Measurements from ENCODE around the gene CALN1. TPM values are rescaled to one million over a fixed set of nuclear protein-coding genes. Genes with fewer than 3 reads are reported as not detected.

CALN1 gene
- total and polyA plus RNA-seq, 9 of the 15 experiments (the other 6 are each of a cell fraction or from before 2014, with no cell fraction given): 1.4 to 7.5 (median 3.3) TPM

DNA sequence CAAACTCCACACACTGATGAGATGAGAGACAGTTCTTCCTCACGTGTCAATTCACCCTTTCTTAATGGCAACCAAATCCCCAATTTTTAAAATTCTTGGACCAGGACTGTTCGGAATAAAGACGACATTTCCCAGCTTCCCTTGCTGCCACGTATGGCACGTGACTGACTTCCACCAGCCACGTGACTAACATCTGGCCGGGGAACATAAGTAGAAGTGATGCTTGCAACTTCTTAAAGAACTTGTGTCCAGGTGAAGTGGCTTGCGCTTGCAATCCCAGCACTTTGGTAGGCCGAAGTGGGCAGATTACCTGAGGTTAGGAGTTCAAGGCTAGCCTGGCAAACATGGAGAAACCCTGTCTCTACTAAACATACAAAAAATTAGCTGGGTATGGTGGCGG lies 405.1 kb downstream of the CALN1 start (continued):
- TF ChIP-seq ZNF232 (CRISPR knock-in tag; IDR thresholded peaks at IDR 0.05) (no peak), POU5F1 (IDR thresholded peaks at IDR 0.05; ENCODE audit: borderline replicate concordance, low read depth, low read length, partially characterized antibody) (no peak), POLR2AphosphoS2 (IDR thresholded peaks at IDR 0.05; ENCODE audit: low read length) (no peak), CHD4 (IDR thresholded peaks at IDR 0.05; ENCODE audit: insufficient read depth, insufficient replicate concordance, low read depth, low read length, poor library complexity, severe bottlenecking) (no peak), RBM14 (IDR thresholded peaks at IDR 0.05; ENCODE audit: borderline replicate concordance, insufficient read depth, low read depth, low read length) (no peak), RAD51 (IDR thresholded peaks at IDR 0.05; ENCODE audit: borderline replicate concordance, low read depth) (peak; percentile 88), MAZ (CRISPR knock-in tag; conservative IDR thresholded peaks at IDR 0.05 in 1 of 2, IDR thresholded peaks at IDR 0.05 in 1 of 2) (no peak), CBX5 (IDR thresholded peaks at IDR 0.05; ENCODE audit: borderline replicate concordance, low read depth) (no peak), CBFA2T2 (conservative IDR thresholded peaks at IDR 0.05) (peak; percentile 52), SNRNP70 (optimal IDR thresholded peaks at IDR 0.05; ENCODE audit: low read depth, low read length) (no peak), SAP30 (IDR thresholded peaks at IDR 0.05; ENCODE audit: borderline replicate concordance, insufficient read depth, low read depth, low read length, poor library complexity, severe bottlenecking) (no peak), ZC3H11A (IDR thresholded peaks at IDR 0.05; ENCODE audit: low read depth, low read length) (no peak), NRF1 (conservative IDR thresholded peaks at IDR 0.05 in 1 of 2, IDR thresholded peaks at IDR 0.05 in 1 of 2) (no peak), TFAM (CRISPR knock-in tag; conservative IDR thresholded peaks at IDR 0.05) (no peak)
- TF ChIP-seq, protein P1, sequence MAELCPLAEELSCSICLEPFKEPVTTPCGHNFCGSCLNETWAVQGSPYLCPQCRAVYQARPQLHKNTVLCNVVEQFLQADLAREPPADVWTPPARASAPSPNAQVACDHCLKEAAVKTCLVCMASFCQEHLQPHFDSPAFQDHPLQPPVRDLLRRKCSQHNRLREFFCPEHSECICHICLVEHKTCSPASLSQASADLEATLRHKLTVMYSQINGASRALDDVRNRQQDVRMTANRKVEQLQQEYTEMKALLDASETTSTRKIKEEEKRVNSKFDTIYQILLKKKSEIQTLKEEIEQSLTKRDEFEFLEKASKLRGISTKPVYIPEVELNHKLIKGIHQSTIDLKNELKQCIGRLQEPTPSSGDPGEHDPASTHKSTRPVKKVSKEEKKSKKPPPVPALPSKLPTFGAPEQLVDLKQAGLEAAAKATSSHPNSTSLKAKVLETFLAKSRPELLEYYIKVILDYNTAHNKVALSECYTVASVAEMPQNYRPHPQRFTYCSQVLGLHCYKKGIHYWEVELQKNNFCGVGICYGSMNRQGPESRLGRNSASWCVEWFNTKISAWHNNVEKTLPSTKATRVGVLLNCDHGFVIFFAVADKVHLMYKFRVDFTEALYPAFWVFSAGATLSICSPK (IDR thresholded peaks at IDR 0.05; ENCODE audit: borderline replicate concordance): no peak
- TF ChIP-seq, protein P2, sequence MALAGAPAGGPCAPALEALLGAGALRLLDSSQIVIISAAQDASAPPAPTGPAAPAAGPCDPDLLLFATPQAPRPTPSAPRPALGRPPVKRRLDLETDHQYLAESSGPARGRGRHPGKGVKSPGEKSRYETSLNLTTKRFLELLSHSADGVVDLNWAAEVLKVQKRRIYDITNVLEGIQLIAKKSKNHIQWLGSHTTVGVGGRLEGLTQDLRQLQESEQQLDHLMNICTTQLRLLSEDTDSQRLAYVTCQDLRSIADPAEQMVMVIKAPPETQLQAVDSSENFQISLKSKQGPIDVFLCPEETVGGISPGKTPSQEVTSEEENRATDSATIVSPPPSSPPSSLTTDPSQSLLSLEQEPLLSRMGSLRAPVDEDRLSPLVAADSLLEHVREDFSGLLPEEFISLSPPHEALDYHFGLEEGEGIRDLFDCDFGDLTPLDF (CRISPR knock-in tag; IDR thresholded peaks at IDR 0.05): no peak
- TF ChIP-seq, protein P3, sequence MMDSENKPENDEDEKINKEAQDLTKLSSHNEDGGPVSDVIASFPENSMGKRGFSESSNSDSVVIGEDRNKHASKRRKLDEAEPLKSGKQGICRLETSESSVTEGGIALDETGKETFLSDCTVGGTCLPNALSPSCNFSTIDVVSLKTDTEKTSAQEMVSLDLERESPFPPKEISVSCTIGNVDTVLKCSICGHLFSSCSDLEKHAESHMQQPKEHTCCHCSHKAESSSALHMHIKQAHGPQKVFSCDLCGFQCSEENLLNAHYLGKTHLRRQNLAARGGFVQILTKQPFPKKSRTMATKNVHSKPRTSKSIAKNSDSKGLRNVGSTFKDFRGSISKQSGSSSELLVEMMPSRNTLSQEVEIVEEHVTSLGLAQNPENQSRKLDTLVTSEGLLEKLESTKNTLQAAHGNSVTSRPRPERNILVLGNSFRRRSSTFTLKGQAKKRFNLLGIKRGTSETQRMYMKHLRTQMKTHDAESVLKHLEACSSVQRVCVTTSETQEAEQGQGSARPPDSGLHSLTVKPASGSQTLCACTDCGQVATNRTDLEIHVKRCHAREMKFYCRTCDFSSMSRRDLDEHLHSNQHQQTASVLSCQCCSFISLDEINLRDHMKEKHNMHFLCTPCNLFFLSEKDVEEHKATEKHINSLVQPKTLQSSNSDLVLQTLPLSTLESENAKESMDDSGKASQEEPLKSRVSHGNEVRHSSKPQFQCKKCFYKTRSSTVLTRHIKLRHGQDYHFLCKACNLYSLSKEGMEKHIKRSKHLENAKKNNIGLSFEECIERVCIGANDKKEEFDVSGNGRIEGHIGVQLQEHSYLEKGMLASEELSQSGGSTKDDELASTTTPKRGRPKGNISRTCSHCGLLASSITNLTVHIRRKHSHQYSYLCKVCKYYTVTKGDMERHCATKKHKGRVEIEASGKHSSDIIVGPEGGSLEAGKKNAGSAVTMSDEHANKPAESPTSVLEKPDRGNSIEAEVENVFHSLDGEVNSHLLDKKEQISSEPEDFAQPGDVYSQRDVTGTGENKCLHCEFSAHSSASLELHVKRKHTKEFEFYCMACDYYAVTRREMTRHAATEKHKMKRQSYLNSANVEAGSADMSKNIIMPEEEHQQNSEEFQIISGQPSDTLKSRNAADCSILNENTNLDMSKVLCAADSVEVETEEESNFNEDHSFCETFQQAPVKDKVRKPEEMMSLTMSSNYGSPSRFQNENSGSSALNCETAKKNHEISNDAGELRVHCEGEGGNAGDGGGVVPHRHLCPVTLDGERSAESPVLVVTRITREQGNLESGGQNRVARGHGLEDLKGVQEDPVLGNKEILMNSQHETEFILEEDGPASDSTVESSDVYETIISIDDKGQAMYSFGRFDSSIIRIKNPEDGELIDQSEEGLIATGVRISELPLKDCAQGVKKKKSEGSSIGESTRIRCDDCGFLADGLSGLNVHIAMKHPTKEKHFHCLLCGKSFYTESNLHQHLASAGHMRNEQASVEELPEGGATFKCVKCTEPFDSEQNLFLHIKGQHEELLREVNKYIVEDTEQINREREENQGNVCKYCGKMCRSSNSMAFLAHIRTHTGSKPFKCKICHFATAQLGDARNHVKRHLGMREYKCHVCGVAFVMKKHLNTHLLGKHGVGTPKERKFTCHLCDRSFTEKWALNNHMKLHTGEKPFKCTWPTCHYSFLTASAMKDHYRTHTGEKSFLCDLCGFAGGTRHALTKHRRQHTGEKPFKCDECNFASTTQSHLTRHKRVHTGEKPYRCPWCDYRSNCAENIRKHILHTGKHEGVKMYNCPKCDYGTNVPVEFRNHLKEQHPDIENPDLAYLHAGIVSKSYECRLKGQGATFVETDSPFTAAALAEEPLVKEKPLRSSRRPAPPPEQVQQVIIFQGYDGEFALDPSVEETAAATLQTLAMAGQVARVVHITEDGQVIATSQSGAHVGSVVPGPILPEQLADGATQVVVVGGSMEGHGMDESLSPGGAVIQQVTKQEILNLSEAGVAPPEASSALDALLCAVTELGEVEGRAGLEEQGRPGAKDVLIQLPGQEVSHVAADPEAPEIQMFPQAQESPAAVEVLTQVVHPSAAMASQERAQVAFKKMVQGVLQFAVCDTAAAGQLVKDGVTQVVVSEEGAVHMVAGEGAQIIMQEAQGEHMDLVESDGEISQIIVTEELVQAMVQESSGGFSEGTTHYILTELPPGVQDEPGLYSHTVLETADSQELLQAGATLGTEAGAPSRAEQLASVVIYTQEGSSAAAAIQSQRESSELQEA (IDR thresholded peaks at IDR 0.05; ENCODE audit: low read depth): no peak
